Amygdala (tissue), 56 donors: ENCODE measurements around the gene ROBO1.

ENCODE experiments used
- DNase-seq, 56 donors: peaks; one replicate each; lab custom pipeline; 2025; lab: John Stamatoyannopoulos, UW

ROBO1 gene

DNA sequence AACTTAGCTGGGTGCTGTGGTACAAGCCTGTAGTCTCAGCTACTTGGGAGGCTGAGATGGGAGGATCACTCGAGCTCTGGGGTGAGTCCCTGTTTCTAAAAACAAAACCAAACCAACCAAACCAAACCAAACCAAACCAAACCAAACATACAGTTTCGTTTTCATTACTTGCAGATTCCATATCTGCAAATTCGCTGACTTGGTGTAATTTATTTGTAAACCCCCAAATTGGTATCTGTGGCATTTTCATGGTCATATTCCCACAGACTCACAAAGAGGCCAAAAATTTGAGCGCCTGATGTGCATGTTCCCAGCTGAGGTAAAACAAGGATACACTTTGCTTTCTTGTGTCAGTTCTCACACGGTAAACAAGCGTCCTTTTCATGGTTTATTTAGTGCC lies 1138.3 kb downstream of the ROBO1 start:
- no peak for DNase-seq

DNA sequence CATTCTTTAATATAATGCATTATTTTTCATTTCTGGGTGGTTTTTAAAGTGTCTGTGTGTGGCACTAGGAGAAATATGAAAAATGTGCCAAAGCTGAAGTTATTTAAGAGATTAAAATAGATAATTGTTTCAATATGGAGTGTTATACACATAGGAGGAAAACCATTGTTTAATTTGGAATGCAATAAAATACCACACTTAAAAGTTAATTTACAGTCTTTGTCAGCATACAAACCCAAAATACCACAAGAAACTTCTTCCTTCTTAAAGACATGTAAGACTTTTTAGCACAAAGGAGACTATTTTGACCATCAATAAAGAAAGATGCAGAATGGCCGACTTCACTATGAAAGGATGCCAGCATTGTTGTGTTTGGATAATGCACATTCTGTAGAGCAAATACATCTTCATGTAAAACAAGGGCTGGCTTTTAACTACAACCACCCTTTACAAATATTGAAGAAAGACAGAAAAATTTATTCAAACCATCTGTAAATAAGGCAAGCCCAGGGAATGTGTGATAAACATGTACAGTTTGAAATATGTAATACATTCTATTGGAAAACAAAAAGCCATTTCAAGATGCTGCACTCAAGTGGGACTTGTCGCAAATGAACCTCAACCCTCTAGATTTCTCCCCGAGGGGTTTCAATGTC lies 1146.6 kb downstream of the ROBO1 start:
- DNase-seq = no peak

DNA sequence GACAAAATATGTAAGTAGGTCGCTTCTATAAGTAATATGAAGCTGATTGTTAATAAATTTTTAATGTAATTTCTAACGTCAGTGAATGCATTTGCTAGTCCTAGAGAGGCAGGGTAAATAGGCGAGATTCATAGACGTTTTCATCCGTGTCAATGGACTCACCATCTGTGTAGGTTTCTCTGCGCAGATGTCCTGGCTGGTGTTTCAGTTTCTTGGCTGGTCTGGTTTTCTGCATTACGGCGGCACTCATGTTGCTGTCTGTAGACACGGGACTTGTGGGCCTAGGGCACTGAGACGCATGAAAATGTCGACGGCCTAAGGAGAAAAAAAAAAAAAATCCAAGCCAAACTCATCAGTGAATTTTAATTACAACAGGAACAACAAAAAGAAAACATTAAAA lies 1153.3 kb downstream of the ROBO1 start:
- no peak for DNase-seq

DNA sequence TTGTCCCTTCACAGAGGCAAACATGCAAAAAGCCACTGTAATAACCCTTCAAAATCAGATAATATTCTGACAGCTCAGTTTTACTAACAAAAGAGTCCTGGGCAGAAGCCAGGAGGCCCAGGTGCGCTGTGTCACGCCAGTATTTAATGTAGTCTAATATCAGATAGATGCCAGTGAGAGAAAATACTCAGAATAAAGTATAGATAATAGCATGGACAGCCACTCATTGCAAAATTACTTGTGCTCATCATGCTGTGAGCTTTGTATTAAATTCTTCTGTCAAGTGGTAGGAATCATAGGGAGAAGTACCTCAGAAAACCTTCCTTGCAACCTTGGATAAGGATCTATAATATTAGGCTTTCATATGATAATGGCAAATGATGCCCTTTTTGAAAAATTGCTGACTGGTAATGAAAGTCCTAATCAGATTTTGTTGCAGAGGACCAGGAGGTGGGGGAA lies 1154.3 kb downstream of the ROBO1 start:
- DNase-seq = no peak

DNA sequence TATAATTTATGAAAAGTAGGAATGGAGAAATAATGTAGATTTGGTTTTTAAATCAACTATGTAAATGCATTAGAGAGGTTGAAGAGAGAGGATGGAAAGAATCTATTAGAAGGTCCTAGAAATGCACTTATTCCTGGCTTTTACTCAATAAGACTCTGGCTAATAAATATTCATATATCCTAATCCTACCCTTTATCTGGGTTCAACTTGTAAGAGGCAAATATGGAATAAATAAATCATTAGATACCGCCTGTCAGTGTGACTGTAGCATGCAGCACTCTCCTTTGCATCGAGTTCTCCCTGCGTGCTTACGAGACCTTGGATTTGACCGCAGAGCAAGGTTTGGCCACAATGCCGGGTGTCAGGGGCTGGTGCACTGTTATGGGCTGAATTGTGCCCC lies 1156.5 kb downstream of the ROBO1 start:
- no peak for DNase-seq

DNA sequence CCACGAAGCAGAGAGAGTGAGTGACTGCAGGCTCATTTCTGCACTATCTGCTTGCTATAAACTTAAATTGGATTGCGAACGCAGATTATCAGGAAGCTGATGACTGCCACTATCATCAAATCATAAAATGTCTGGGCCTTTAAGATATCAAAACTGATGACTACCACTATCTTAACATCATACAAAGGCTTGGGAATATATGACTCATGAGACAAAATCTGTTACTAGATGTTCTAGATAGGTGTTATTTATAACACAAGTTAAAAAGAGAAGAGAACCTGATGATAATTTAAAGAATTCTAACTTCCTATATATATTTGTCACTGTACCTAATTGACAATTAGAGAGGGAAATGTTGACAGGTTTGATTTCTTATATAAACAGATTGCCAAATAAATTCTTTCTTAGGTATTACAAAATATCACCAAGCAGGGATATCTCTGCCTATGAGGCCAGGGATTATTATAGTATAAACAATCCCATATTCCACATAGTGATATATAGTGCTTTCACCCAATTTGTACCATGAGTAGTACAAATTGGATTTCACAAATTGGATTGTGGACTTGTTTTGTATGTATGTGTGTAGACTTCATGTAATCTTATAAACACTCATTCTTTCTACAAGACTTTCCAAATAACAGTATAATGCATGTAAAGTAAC lies 1157.2 kb downstream of the ROBO1 start:
- no peak for DNase-seq

- DNase-seq = no peak
These were observed 1161.0 kb downstream of the ROBO1 start for GRCh38 chr3:78606756-78607155.

GRCh38 chr3:78605178-78605577 lies 1162.6 kb downstream of the ROBO1 start:
- DNase-seq = no peak

GRCh38 chr3:78604341-78604740 lies 1163.5 kb downstream of the ROBO1 start:
- DNase-seq = no peak

DNA sequence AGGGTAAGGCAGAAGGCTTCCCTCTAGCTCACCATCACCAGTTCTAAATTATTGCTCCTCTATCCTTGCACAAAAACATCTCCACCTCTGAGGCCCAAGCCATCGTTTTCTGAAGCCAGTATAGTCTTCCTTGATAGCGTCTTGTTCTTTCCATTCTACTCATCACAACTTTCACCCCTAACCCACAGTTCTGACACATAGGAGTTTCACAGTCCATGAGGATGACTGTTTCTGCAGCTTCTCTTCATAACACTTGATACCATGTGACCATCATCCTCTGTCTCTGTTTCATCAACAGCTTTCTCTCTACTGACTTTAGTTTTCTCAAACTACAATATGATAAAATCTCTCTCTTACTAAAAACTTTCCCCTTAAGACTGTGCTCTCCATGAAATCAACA lies 1166.5 kb downstream of the ROBO1 start:
- no peak for DNase-seq

DNA sequence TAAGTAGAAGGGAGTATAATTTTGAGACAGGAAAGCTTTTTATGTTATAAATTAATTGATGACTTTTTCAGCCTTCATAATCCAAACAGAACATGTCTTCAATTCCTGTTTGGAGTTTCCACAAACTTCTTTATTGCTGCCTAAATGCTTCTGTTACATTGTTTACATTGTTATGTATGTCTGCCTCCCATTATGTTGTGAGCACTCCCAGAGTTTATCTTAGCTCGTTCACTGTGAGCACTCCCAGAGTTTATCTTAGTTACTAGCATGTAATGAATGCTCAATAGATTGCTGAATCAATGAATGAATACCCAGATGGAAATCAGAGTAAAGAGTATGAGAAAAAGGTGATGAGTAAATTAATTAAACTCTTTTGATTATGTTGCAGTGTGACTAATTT lies 1178.0 kb downstream of the ROBO1 start:
- no peak for DNase-seq

DNA sequence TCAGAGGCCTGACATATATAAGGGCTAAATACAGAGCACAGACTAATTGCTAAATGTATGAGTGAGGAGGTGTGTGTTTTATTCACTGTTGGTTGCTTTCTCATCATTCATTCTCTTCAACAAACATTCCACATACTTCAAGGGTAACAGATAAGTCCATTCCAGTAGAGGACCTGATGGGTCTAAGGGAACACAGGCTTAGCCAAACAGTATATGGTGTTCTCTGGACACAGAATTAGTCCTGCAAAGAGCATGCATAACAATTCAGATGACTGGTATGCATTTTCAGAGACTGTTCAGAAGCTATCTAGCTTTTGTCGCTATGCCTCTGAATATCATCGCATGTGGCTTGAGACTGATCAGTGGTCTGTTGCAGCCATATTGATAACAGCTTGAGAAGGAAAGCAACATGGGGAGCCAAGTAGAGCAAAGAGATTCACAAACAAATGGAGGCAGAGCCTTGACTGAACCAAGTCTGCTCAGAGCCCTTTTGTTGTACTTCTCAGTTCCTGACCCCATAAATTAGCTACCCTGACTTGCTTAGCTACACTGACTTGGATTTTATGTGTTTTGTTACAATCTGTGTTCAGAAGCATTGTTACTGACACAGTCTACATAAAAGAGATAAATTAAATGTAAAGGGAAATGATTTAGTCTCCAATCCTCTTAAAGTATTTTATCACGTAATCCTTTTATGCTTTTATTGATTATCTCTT lies 1178.7 kb downstream of the ROBO1 start:
- DNase-seq = no peak

DNA sequence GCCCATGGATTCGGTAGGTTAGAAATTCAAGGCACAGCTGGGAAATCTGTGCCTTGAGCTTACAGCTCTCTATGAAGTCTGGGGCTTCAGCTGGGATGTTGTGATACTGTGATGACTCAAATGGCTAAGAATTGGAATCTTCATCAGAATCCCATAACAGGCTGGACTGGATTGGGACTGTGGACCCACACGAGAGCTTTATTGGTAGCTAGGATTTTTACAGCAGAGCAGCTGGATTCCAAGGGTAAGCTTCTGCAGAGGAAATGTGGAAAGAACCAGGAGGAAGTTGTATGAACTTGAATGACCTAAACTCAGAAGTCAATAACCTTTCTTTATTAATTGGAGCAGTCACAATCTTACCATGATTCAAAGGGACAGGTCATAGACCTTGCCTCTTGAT lies 1187.1 kb downstream of the ROBO1 start:
- no peak for DNase-seq

GRCh38 chr3:78571486-78571885 lies 1196.3 kb downstream of the ROBO1 start:
- DNase-seq = no peak

DNA sequence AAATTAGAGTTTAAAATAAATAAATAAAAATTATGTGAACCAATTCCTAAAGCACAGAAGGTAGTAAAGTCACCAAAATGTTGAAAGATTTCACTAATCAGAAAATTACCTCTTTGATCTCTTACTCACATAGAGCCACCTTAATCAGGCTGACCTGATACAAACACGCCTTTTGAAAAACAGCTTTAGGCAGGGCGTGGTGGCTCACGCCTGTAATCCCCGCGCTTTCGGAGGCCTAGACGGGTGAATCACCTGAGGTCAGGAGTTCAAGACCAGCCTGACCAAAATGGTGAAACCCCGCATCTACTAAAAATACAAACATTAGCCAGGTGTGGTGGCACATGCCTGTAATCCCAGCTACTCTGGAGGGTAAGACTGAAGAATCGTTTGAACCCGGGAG lies 1197.3 kb downstream of the ROBO1 start:
- DNase-seq = no peak

DNA sequence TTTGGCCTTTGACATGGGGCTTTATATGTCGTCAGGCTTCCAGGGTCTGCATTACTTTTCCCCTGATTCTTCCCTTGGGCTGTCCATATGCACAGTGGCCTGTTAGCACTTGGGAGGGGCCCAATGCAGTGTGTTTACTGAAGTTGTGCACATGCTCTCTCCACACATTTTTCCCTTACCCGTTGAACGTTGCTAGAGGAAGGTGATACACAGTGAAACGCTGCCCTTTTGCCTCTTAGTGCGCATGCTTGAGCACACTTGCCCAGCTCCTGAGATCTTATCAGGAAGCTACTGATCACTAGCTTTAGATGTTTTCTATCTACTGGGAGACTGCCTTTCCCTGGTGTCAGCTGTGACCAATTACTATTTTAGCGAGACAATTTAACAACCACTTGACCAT lies 1198.0 kb downstream of the ROBO1 start:
- no peak for DNase-seq

DNA sequence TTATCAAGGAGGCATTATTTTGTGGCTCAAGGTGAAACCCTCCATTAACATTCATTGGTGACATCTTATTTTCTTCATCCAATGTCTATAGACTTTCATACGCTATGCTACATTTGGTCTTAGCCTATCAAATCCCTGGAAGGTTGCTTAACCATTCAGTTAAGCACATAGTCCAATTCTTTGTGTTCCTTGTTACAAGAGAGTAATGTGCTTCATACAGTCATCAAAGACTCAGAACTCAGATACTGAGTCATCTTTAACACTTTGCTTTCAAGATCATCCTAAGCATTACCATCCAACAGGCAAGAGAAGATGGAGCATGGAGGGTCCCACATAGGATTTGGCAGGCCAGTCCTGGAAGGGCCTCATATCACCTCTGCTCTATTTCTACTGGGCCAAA lies 1202.1 kb downstream of the ROBO1 start:
- no peak for DNase-seq

GRCh38 chr3:78562328-78562727 lies 1205.5 kb downstream of the ROBO1 start:
- no peak for DNase-seq
